Measurements from ENCODE around the gene DGKI.

- TF ChIP-seq POLR2A (IDR thresholded peaks at IDR 0.05) (no peak), CTCF (IDR thresholded peaks at IDR 0.05) (no peak), EP300 (IDR thresholded peaks at IDR 0.05; ENCODE audit: low read depth) (no peak)
Measured at GRCh38 chr7:137443616-137444015, 403.2 kb downstream of the DGKI start.
